Loucy (cell line): ENCODE measurements around the gene RAP1GAP2.

ENCODE experiments used
- H2AFZ ChIP-seq: fragments of 200-600 bp; sonication (generic); 2 replicates; pipeline ENCODE4 v1.6.0; 2016; ENCODE audit warnings: antibody characterized with exemption, mild to moderate bottlenecking, low read length, moderate library complexity
- H3F3A ChIP-seq: fragments of 200-600 bp; 2 replicates; pipeline ENCODE4 v1.6.0; 2016; ENCODE audit warnings: antibody characterized with exemption, low read depth, mild to moderate bottlenecking
- H3K27me3 ChIP-seq: fragments of 200-600 bp; sonication (generic); 2 replicates; pipeline ENCODE4 v1.6.1; 2014; ENCODE audit warnings: low read length, mild to moderate bottlenecking; ENCODE audit not compliant: insufficient read depth, poor library complexity, severe bottlenecking
- H3K36me3 ChIP-seq: fragments of 200-600 bp; sonication (generic); 2 replicates; pipeline ENCODE4 v1.6.1; 2016; ENCODE audit warnings: low read length; ENCODE audit not compliant: insufficient read depth
- H3K4me1 ChIP-seq: fragments of 200-600 bp; sonication (generic); 2 replicates; pipeline ENCODE4 v1.5.1; 2014; ENCODE audit warnings: low read length, mild to moderate bottlenecking; ENCODE audit not compliant: insufficient read depth, poor library complexity, severe bottlenecking
- H3K4me2 ChIP-seq: fragments of 200-600 bp; sonication (generic); 2 replicates; pipeline ENCODE4 v1.6.0; 2014; ENCODE audit warnings: antibody characterized with exemption, low read length, low read depth, mild to moderate bottlenecking; ENCODE audit not compliant: poor library complexity, severe bottlenecking
- H3K4me3 ChIP-seq: fragments of 200-600 bp; sonication (generic); 2 replicates; pipeline ENCODE4 v1.5.1; 2014; ENCODE audit warnings: low read length, mild to moderate bottlenecking, mixed read lengths; ENCODE audit not compliant: poor library complexity, severe bottlenecking
- H3K79me2 ChIP-seq: fragments of 200-600 bp; sonication (generic); 2 replicates; pipeline ENCODE4 v1.6.1; 2014; ENCODE audit warnings: low read length; ENCODE audit not compliant: insufficient read depth
- H3K9ac ChIP-seq: fragments of 200-600 bp; sonication (generic); 2 replicates; pipeline ENCODE4 v1.6.0; 2014; ENCODE audit warnings: mild to moderate bottlenecking, low read depth, low read length, moderate library complexity; ENCODE audit not compliant: poor library complexity, severe bottlenecking
- H3K9me2 ChIP-seq: fragments of 200-600 bp; sonication (generic); replicated peaks from 2 replicates; pipeline ENCODE4 v1.6.1; 2016; ENCODE audit warnings: low read depth, low read length, mixed read lengths
- H3K9me3 ChIP-seq: fragments of 200-600 bp; sonication (generic); 2 replicates; pipeline ENCODE4 v1.6.1; 2014; ENCODE audit warnings: mild to moderate bottlenecking, antibody characterized with exemption, low read length, low read depth; ENCODE audit not compliant: insufficient read depth
- H4K20me1 ChIP-seq: fragments of 200-600 bp; sonication (generic); 2 replicates; pipeline ENCODE4 v1.6.0; 2014; ENCODE audit warnings: antibody characterized with exemption, low read length, mild to moderate bottlenecking; ENCODE audit not compliant: insufficient read depth, poor library complexity, severe bottlenecking
- CTCF ChIP-seq: fragments of 200-600 bp; sonication (generic); conservative IDR thresholded peaks from 2 replicates; pipeline ENCODE4 v1.5.1; 2014; ENCODE audit warnings: mild to moderate bottlenecking, antibody characterized with exemption, low read length
- EZH2phosphoT487 ChIP-seq: fragments of 200-600 bp; IDR thresholded peaks from 2 replicates; pipeline ENCODE4 v1.6.1; 2018; ENCODE audit warnings: antibody characterized with exemption, mild to moderate bottlenecking, moderate library complexity, borderline replicate concordance

RAP1GAP2 gene

GRCh38 chr17:2937331-2938003 lies 141.2 kb downstream of the RAP1GAP2 start:
- H3K4me1 ChIP-seq, result no peaks in the 10 kb centered on the region
- H3K27me3 ChIP-seq, result no peaks in the 10 kb centered on the region
- H4K20me1 ChIP-seq, result peaks cover 52% of the 10 kb centered on the region
- H3K9ac ChIP-seq, result no peak overlapping the region
- H3K9me3 ChIP-seq, result no peaks in the 10 kb centered on the region
- no peaks in the 10 kb centered on the region for H3F3A ChIP-seq
- H2AFZ ChIP-seq, result no peak overlapping the region
- H3K4me2 ChIP-seq, result no peak overlapping the region
- H3K4me3 ChIP-seq, result no peak overlapping the region
- H3K79me2 ChIP-seq, result peaks cover 86% of the 10 kb centered on the region
- H3K9me2 ChIP-seq, result no peaks in the 10 kb centered on the region
- H3K36me3 ChIP-seq, result peaks cover 66% of the 10 kb centered on the region; the same call in 1 of the 2 replicates
- TF ChIP-seq EZH2phosphoT487 (no peak), CTCF (no peak)

GRCh38 chr17:2939714-2940351 lies 143.6 kb downstream of the RAP1GAP2 start:
- H3K9me3 ChIP-seq, result no peaks in the 10 kb centered on the region
- no peak overlapping the region for H2AFZ ChIP-seq
- peaks cover 63% of the 10 kb centered on the region for H4K20me1 ChIP-seq
- no peak overlapping the region for H3K9ac ChIP-seq
- no peak overlapping the region for H3K4me3 ChIP-seq
- H3K9me2 ChIP-seq, result no peaks in the 10 kb centered on the region
- no peak overlapping the region for H3K4me2 ChIP-seq
- H3K27me3 ChIP-seq, result no peaks in the 10 kb centered on the region
- TF ChIP-seq EZH2phosphoT487 (no peak), CTCF (no peak)
- H3K79me2 ChIP-seq, result peaks cover 82% of the 10 kb centered on the region
- peaks cover 3% of the 10 kb centered on the region for H3K4me1 ChIP-seq
- H3F3A ChIP-seq, result no peaks in the 10 kb centered on the region; the same call in 1 of the 2 replicates
- H3K36me3 ChIP-seq, result peaks cover 45% of the 10 kb centered on the region; the same call in 1 of the 2 replicates

GRCh38 chr17:2940352-2940751 lies 144.1 kb downstream of the RAP1GAP2 start:
- peaks cover 63% of the 10 kb centered on the region for H4K20me1 ChIP-seq
- H3K9me3 ChIP-seq, result no peaks in the 10 kb centered on the region
- H3K9ac ChIP-seq, result no peak overlapping the region
- H3K79me2 ChIP-seq, result peaks cover 79% of the 10 kb centered on the region
- peaks cover 6% of the 10 kb centered on the region for H3K4me1 ChIP-seq
- H3K4me2 ChIP-seq, result no peak overlapping the region
- H3K36me3 ChIP-seq, result peaks cover 40% of the 10 kb centered on the region; the same call in 1 of the 2 replicates
- H3K9me2 ChIP-seq, result no peaks in the 10 kb centered on the region
- H3F3A ChIP-seq, result no peaks in the 10 kb centered on the region; the same call in 1 of the 2 replicates
- no peak overlapping the region for H3K4me3 ChIP-seq
- no peaks in the 10 kb centered on the region for H3K27me3 ChIP-seq
- H2AFZ ChIP-seq, result no peak overlapping the region
- no peak for TF ChIP-seq EZH2phosphoT487
